Muscle of leg (tissue), 11 donors: ENCODE measurements around the gene ZNF445. TPM values are rescaled to one million over a fixed set of nuclear protein-coding genes. Genes with fewer than 3 reads are reported as not detected.
"Not testable (repeated sequence)": the region's sequence is repeated elsewhere in the genome, so short reads cannot be mapped to it uniquely, and the experiment has no call there.

ENCODE experiments used
- DNase-seq: peaks from one replicate; pipeline ENCODE4 v3.0.0; 2013
- H3K27ac ChIP-seq: one replicate; pipeline ENCODE4 v1.5.1; 2013; ENCODE audit warnings: mild to moderate bottlenecking, low read length, control low read depth
- H3K27me3 ChIP-seq: one replicate; pipeline ENCODE4 v1.6.1; 2013; ENCODE audit warnings: low read length; ENCODE audit not compliant: control insufficient read depth, insufficient read depth
- H3K36me3 ChIP-seq: one replicate; pipeline ENCODE4 v1.6.1; 2013; ENCODE audit warnings: low read length; ENCODE audit not compliant: control insufficient read depth, insufficient read depth
- H3K4me1 ChIP-seq: one replicate; pipeline ENCODE4 v1.6.1; 2013; ENCODE audit warnings: low read length; ENCODE audit not compliant: control insufficient read depth, insufficient read depth
- H3K4me3 ChIP-seq: one replicate; pipeline ENCODE4 v1.5.1; 2013; ENCODE audit warnings: low read length, control low read depth
- H3K9me3 ChIP-seq: replicated peaks from 2 replicates; pipeline ENCODE4 v1.6.1; 2013; ENCODE audit warnings: low read depth, low read length; ENCODE audit not compliant: control insufficient read depth
- WGBS: methylation state at CpG from one replicate; pipeline ENCODE4 v1.1.5; 2013; ENCODE audit warnings: missing lambda C conversion rate; ENCODE audit not compliant: insufficient coverage; 5-methylcytosine and 5-hydroxymethylcytosine counted together
- polyA plus RNA-seq, 8 donors: library from polyadenylated mRNA; unstranded; fragments of 120-200 nt; gene quantifications; one replicate each; pipeline versions ENCODE4 v1.2.1 to v1.2.3, GENCODE V29; 2013; ENCODE audit warnings: inconsistent platforms in 1 of 8, low replicate concordance in 1 of 8; ENCODE audit not compliant: insufficient read length in 8 of 8, insufficient read depth in 1 of 8
- total RNA-seq: library from RNA; stranded (reverse); fragments of 120-200 nt; gene quantifications from one replicate; pipeline ENCODE4 v1.2.4, GENCODE V29; 2013

Gene ZNF445
- total and polyA plus RNA-seq, 9 donors, result 11.8 to 17.8 (median 13.4) TPM

- no peaks in the 10 kb centered on the region for H3K27me3 ChIP-seq
- H3K4me3 ChIP-seq, result peak overlapping the region; percentile 79
- H3K9me3 ChIP-seq, result peaks cover 3% of the 10 kb centered on the region
- peak overlapping the region; percentile 84 for H3K27ac ChIP-seq
- DNase-seq, result peak; percentile 14
- WGBS, result no CpG with 5 or more reads among the region's 2 CpGs
- no peaks in the 10 kb centered on the region for H3K36me3 ChIP-seq
- H3K4me1 ChIP-seq, result peaks cover 9% of the 10 kb centered on the region
Measured at GRCh38 chr3:44509393-44509921, 32.0 kb upstream of the ZNF445 start.

- no peaks in the 10 kb centered on the region for H3K27me3 ChIP-seq
- H3K27ac ChIP-seq, result no peak overlapping the region
- DNase-seq, result no peak
- H3K4me1 ChIP-seq, result peaks cover 9% of the 10 kb centered on the region
- no peak overlapping the region for H3K4me3 ChIP-seq
- H3K36me3 ChIP-seq, result peaks cover 7% of the 10 kb centered on the region
- WGBS, result 88% methylated on average over 4 of the region's 5 CpGs
- peaks cover 21% of the 10 kb centered on the region for H3K9me3 ChIP-seq
Measured at GRCh38 chr3:44506961-44507360, 29.5 kb upstream of the ZNF445 start.

- Histone ChIP-seq H3K4me1 (peaks cover 9% of the 10 kb centered on the region), H3K27ac (no peak overlapping the region), H3K4me3 (no peak overlapping the region), H3K36me3 (peaks cover 11% of the 10 kb centered on the region), H3K27me3 (no peaks in the 10 kb centered on the region), H3K9me3 (peaks cover 25% of the 10 kb centered on the region)
- DNase-seq, result no peak
- 80% methylated on average over 1 of the region's 3 CpGs for WGBS
Measured at GRCh38 chr3:44506556-44506955, 29.1 kb upstream of the ZNF445 start.

- H3K36me3 ChIP-seq, result peaks cover 27% of the 10 kb centered on the region
- DNase-seq, result no peak
- peaks cover 4% of the 10 kb centered on the region for H3K4me1 ChIP-seq
- no peak overlapping the region for H3K4me3 ChIP-seq
- no peaks in the 10 kb centered on the region for H3K27me3 ChIP-seq
- no CpG with 5 or more reads among the region's 1 CpG for WGBS
- H3K9me3 ChIP-seq, result peaks cover 45% of the 10 kb centered on the region
- H3K27ac ChIP-seq, result no peak overlapping the region
Measured at GRCh38 chr3:44504566-44504965, 27.1 kb upstream of the ZNF445 start.

GRCh38 chr3:44503178-44503577, 25.7 kb upstream of the ZNF445 start:
- Histone ChIP-seq H3K9me3 (peaks cover 57% of the 10 kb centered on the region), H3K36me3 (peaks cover 27% of the 10 kb centered on the region)
- not testable (repeated sequence) for H3K27me3 ChIP-seq, H3K27ac ChIP-seq, H3K4me3 ChIP-seq, DNase-seq, H3K4me1 ChIP-seq
- 88% methylated on average over 1 of the region's 2 CpGs for WGBS

- WGBS, result 100% methylated on average over 2 of the region's 3 CpGs
- peaks cover 31% of the 10 kb centered on the region for H3K36me3 ChIP-seq
- DNase-seq, result no peak
Measured at GRCh38 chr3:44501971-44502370, 24.5 kb upstream of the ZNF445 start.

GRCh38 chr3:44499899-44500168, 22.4 kb upstream of the ZNF445 start:
- not testable (repeated sequence) for H3K4me3 ChIP-seq, H3K27me3 ChIP-seq, DNase-seq, H3K4me1 ChIP-seq, H3K27ac ChIP-seq
- no CpG with 5 or more reads among the region's 4 CpGs for WGBS
- Histone ChIP-seq H3K9me3 (peaks cover 69% of the 10 kb centered on the region), H3K36me3 (peaks cover 35% of the 10 kb centered on the region)

More at GRCh38 chr3:44501971-44502370, 24.5 kb upstream of the ZNF445 start:
- H3K27me3 ChIP-seq, result no peaks in the 10 kb centered on the region
- H3K4me1 ChIP-seq, result no peaks in the 10 kb centered on the region
- peaks cover 64% of the 10 kb centered on the region for H3K9me3 ChIP-seq
- H3K4me3 ChIP-seq, result no peak overlapping the region
- H3K27ac ChIP-seq, result no peak overlapping the region

- Histone ChIP-seq H3K27ac (no peak overlapping the region), H3K4me1 (no peaks in the 10 kb centered on the region), H3K27me3 (no peaks in the 10 kb centered on the region), H3K9me3 (peaks cover 70% of the 10 kb centered on the region), H3K36me3 (peaks cover 35% of the 10 kb centered on the region), H3K4me3 (no peak overlapping the region)
- WGBS, result 100% methylated on average over 1 of the region's 8 CpGs
- no peak for DNase-seq
Measured at GRCh38 chr3:44499149-44499898, 21.9 kb upstream of the ZNF445 start.

GRCh38 chr3:44495636-44496415, 18.4 kb upstream of the ZNF445 start:
- no peak for DNase-seq
- H3K9me3 ChIP-seq, result peaks cover 53% of the 10 kb centered on the region
- H3K27me3 ChIP-seq, result no peaks in the 10 kb centered on the region
- H3K4me3 ChIP-seq, result no peak overlapping the region
- no CpG with 5 or more reads among the region's 6 CpGs for WGBS
- H3K4me1 ChIP-seq, result no peaks in the 10 kb centered on the region
- H3K36me3 ChIP-seq, result peaks cover 25% of the 10 kb centered on the region
- no peak overlapping the region for H3K27ac ChIP-seq

GRCh38 chr3:44492496-44492895, 15.0 kb upstream of the ZNF445 start:
- WGBS, result 92% methylated on average over 1 of the region's 1 CpG
- peaks cover 20% of the 10 kb centered on the region for H3K36me3 ChIP-seq
- no peaks in the 10 kb centered on the region for H3K4me1 ChIP-seq
- no peaks in the 10 kb centered on the region for H3K27me3 ChIP-seq
- no peak overlapping the region for H3K27ac ChIP-seq
- H3K9me3 ChIP-seq, result peaks cover 47% of the 10 kb centered on the region
- no peak for DNase-seq
- H3K4me3 ChIP-seq, result no peak overlapping the region
